Fibroblast of lung (primary cell): Measurements from ENCODE around the gene SRD5A3. TPM values are rescaled to one million over a fixed set of nuclear protein-coding genes. Genes with fewer than 3 reads are reported as not detected.

Source experiments
- DNase-seq, 2 donors: peaks; one replicate each; pipeline versions ENCODE4 v3.0.0 to v3.0.0-alpha.2; 2010; ENCODE audit warnings: low read depth in 2 of 2
- H2AFZ ChIP-seq: 2 replicates; pipeline ENCODE4 v1.5.1; 2012; ENCODE audit warnings: low read length, control low read depth, inconsistent platforms
- H3K27ac ChIP-seq: 2 replicates; pipeline ENCODE4 v1.5.1; 2011; ENCODE audit warnings: low read length, control low read depth; ENCODE audit not compliant: insufficient read depth
- H3K27me3 ChIP-seq: 2 replicates; pipeline ENCODE4 v1.5.1; 2011; ENCODE audit warnings: mild to moderate bottlenecking, low read length; ENCODE audit not compliant: control insufficient read depth, insufficient read depth
- H3K36me3 ChIP-seq: 2 replicates; pipeline ENCODE4 v1.5.1; 2011; ENCODE audit warnings: low read length; ENCODE audit not compliant: control insufficient read depth, insufficient read depth
- H3K4me1 ChIP-seq: 2 replicates; pipeline ENCODE4 v1.5.1; 2011; ENCODE audit warnings: low read length; ENCODE audit not compliant: control insufficient read depth, insufficient read depth; ENCODE audit errors: extremely low read depth
- H3K4me2 ChIP-seq: 2 replicates; pipeline ENCODE4 v1.5.1; 2011; ENCODE audit warnings: low read length, control low read depth; ENCODE audit not compliant: insufficient read depth; ENCODE audit errors: extremely low read depth
- H3K4me3 ChIP-seq, 4 experiments: fragments of 200-600 bp in 1 of 4; sonication (generic) in 1 of 4; replicated peaks in 1 of 4; 2 replicates each; pipeline ENCODE4 v1.5.1; 2011 to 2016; ENCODE audit warnings: low read length in 4 of 4, low read depth in 3 of 4, mild to moderate bottlenecking in 3 of 4, control low read depth in 2 of 4, inconsistent platforms in 1 of 4, mixed read lengths in 1 of 4; ENCODE audit not compliant: insufficient read depth in 1 of 4; ENCODE audit errors: control extremely low read depth in 1 of 4
- H3K79me2 ChIP-seq: 2 replicates; pipeline ENCODE4 v1.5.1; 2012; ENCODE audit warnings: mild to moderate bottlenecking, low read length, inconsistent platforms; ENCODE audit not compliant: control insufficient read depth, insufficient read depth
- H3K9ac ChIP-seq: 2 replicates; pipeline ENCODE4 v1.5.1; 2011; ENCODE audit warnings: mild to moderate bottlenecking, low read length, control low read depth; ENCODE audit not compliant: insufficient read depth
- H3K9me3 ChIP-seq: 2 replicates; pipeline ENCODE4 v1.5.1; 2012; ENCODE audit warnings: low read depth, low read length; ENCODE audit not compliant: control insufficient read depth, insufficient read depth
- H4K20me1 ChIP-seq: 2 replicates; pipeline ENCODE4 v1.5.1; 2011; ENCODE audit warnings: low read length; ENCODE audit not compliant: control insufficient read depth, insufficient read depth; ENCODE audit errors: extremely low read depth
- CTCF ChIP-seq, 2 donors: IDR thresholded peaks in 1 of 2; conservative IDR thresholded peaks in 1 of 2; 1 replicate in 1 of 2; 2 replicates in 1 of 2; pipeline ENCODE4 v1.5.1; 2011 to 2012; ENCODE audit warnings: low read length in 2 of 2, control low read depth in 1 of 2, inconsistent platforms in 1 of 2, low read depth in 1 of 2, mild to moderate bottlenecking in 1 of 2
- EZH2 ChIP-seq: IDR thresholded peaks from 2 replicates; pipeline ENCODE4 v1.5.1; 2012; ENCODE audit warnings: low read length, control low read depth, mild to moderate bottlenecking; ENCODE audit errors: missing control alignments
- polyA plus RNA-seq, 2 donors: library from polyadenylated mRNA; depleted of rRNA in 1 of 2; stranded (reverse) in 1 of 2; unstranded in 1 of 2; fragments of >200 nt; gene quantifications; 2 replicates each; pipeline ENCODE4 v1.2.1, GENCODE V29; 2011 to 2012; ENCODE audit warnings: missing spikeins in 1 of 2
- total RNA-seq: library from RNA; depleted of rRNA; stranded (reverse); fragments of >200 nt; gene quantifications from 2 replicates; pipeline ENCODE4 v1.2.1, GENCODE V29; 2014

Gene SRD5A3
- total and polyA plus RNA-seq, 2 donors (not counting 1 experiment from before 2014, with no cell fraction given) = 5.0 to 12.3 TPM

DNA sequence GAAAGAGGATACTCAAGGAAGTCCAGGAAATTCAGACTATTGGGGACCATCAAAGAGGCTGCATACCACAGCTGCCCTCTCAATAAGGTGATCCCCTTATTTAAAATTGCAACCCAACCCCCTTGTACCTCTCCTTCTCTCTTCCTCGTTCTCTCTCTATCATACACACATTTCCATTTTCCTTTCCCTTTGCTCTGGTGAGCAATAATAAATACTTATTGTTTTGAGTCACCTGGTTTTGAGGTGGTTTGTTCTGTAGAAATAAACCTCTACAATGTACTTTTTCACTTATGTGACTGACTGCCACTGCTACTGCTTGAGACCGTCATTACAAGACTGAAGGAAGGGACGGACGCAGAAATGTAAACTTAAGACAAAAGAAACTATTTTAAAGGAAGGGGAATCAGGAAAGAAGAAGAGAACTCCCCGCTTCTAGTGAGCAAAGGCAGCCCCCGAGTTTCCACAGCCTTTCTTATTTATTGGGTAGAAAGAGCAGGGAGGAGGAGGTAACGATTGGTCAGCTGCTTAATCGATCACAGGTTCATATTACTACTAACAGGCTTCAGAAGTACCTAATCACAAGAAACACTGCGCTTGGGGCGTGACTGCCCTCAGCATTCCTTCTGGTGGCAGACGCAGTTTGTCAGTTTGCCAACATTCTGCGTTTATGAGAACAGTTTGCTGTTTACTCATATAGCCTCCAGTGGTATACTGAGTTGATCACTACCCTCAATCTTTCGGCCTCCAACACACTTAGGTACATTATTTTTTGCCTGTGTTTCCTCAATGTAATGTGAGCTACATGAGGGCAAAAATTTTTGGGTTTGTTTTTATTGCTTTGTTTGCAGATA, 32.8 kb downstream of the SRD5A3 start:
- no peaks in the 10 kb centered on the region for H3K9me3 ChIP-seq
- no peaks in the 10 kb centered on the region for H3K4me1 ChIP-seq
- H4K20me1 ChIP-seq = no peaks in the 10 kb centered on the region
- no peaks in the 10 kb centered on the region for H3K27me3 ChIP-seq
- TF ChIP-seq CTCF (conservative IDR thresholded peaks at IDR 0.05 in 1 of 2, IDR thresholded peaks at IDR 0.05 in 1 of 2; ENCODE audit: low read depth in 1 of 2, low read length in 2 of 2) (no peak), EZH2 (no peak)
- no peak overlapping the region for H3K9ac ChIP-seq
- no peaks in the 10 kb centered on the region for H3K36me3 ChIP-seq
- H2AFZ ChIP-seq = no peak overlapping the region
- no peak overlapping the region for H3K4me3 ChIP-seq
- H3K4me2 ChIP-seq = no peak overlapping the region
- H3K79me2 ChIP-seq = no peaks in the 10 kb centered on the region
- no peak overlapping the region for H3K27ac ChIP-seq
- DNase-seq = no peak

DNA sequence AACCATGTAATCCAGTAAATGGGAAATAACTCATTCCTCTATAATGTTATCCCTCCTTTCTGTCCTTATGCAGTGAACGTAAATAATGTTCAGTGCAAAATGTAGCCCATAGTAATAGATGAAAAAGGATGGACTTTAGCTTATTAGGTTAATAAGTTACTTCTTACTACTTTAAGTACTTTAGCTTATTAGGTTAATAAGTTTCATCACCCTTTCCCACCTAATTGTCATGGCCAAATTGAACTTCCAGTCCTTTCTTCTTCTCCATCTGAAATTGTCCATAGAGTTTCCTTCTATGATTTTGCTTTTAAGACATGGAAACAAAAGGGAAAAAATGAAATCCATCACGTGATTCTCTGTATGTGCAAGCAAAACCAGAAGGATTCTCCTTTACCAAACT, 34.5 kb downstream of the SRD5A3 start:
- no peaks in the 10 kb centered on the region for H3K36me3 ChIP-seq
- no peak for DNase-seq
- TF ChIP-seq EZH2 (no peak), CTCF (conservative IDR thresholded peaks at IDR 0.05 in 1 of 2, IDR thresholded peaks at IDR 0.05 in 1 of 2; ENCODE audit: low read depth in 1 of 2, low read length in 2 of 2) (no peak)
- H3K9me3 ChIP-seq = no peaks in the 10 kb centered on the region
- no peaks in the 10 kb centered on the region for H3K4me1 ChIP-seq
- H3K27ac ChIP-seq = no peak overlapping the region
- H2AFZ ChIP-seq = no peak overlapping the region
- H3K9ac ChIP-seq = no peak overlapping the region
- no peak overlapping the region for H3K4me3 ChIP-seq
- no peaks in the 10 kb centered on the region for H3K27me3 ChIP-seq
- H3K4me2 ChIP-seq = no peak overlapping the region
- H3K79me2 ChIP-seq = no peaks in the 10 kb centered on the region
- H4K20me1 ChIP-seq = no peaks in the 10 kb centered on the region

DNA sequence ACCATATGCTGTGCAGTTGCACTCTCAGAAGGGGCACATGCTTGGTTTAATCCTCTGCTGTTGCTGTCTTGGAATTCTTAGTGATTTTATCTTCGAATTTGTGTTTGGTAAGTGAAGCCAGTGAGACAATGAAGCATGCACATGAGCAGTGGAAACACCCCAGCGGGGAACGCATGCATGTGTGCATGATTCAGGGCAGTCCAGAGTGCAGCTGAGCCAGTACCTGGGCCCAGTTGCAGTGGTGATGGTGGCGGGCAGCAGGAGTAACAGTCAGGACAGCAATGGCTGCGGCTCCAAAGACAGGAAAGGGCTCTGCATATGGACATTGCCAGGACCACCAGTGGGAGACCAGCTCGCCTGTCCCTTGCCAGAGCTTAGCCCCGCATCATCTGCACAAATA, 35.5 kb downstream of the SRD5A3 start:
- TF ChIP-seq CTCF (conservative IDR thresholded peaks at IDR 0.05 in 1 of 2, IDR thresholded peaks at IDR 0.05 in 1 of 2; ENCODE audit: low read depth in 1 of 2, low read length in 2 of 2) = no peak
- TF ChIP-seq EZH2 = no peak
- no peak overlapping the region for H3K27ac ChIP-seq
- no peak overlapping the region for H2AFZ ChIP-seq
- no peak overlapping the region for H3K4me3 ChIP-seq
- no peak for DNase-seq
- H3K4me2 ChIP-seq = no peak overlapping the region
- no peaks in the 10 kb centered on the region for H4K20me1 ChIP-seq
- H3K9ac ChIP-seq = no peak overlapping the region
- H3K4me1 ChIP-seq = no peaks in the 10 kb centered on the region
- no peaks in the 10 kb centered on the region for H3K79me2 ChIP-seq
- H3K27me3 ChIP-seq = no peaks in the 10 kb centered on the region
- no peaks in the 10 kb centered on the region for H3K9me3 ChIP-seq
- H3K36me3 ChIP-seq = no peaks in the 10 kb centered on the region
